CMK (cell line): ENCODE measurements around the gene RFTN2.

ENCODE experiments used
- DNase-seq: peaks from one replicate; pipeline ENCODE4 v3.0.0-alpha.2; 2010; ENCODE audit warnings: low read depth

RFTN2 gene

DNA sequence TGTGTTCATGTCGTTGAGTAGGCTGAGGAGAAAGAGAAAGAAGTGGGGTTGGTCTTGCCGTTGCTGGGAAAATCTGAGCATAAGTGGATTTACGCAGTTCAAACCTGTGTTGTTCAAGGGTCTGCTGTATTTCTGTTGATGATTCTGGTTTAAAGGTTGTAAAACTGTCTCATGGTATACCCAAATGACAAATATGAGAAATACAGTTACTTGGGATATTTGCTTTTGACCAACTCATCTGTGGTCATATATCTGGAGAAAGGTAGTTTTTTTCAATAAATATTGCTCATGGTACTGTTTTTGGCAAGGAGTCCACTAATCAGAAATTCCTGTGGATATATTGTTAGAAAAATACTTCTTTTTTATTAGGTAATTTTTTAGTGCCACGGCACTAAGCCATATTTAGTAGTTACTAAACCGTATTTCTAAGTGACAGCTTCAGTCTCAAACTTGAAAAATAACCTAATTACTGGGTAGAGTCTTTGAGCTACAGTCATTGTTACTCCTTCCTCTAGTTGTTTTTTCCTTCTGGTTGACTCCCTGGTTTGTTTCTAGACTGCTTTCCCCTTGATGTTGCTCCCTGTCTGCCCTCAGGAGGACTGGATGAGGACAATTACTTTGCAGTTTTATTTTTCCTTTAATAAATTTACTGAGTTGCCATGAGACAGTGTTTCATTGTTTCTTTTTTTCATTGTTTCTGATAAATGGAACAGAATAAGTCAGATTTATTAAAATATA, 128.1 kb downstream of the RFTN2 start:
- DNase-seq: no peak

GRCh38 chr2:197543206-197543605, 132.2 kb downstream of the RFTN2 start:
- DNase-seq: no peak

DNA sequence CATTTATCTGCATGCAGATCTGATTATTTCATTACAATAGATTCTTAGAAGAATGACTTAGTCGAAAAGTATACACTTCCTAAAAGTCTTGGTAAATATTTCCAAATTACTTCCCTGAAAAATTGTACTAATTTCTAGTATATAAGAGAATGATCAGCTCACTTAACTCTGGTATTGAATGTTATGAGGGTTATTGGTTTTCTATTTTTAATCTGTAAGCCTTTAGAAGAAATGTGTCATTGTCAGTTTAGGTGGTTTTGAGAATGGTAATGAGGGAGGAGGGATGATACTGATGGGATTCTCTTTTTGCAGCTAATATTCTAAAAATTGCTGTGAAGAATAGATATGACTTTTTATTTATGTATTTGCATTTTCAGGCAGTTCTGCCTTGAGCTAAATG, 135.7 kb downstream of the RFTN2 start:
- DNase-seq: no peak

GRCh38 chr2:197538412-197538811, 137.0 kb downstream of the RFTN2 start:
- no peak for DNase-seq
